Measurements from ENCODE around the gene DISC1.

Gene DISC1

GRCh38 chr1:231606712-231607111 is 19.9 kb upstream of the DISC1 start:
- no peak overlapping the region for H3K27ac ChIP-seq
- TF ChIP-seq ZFX (IDR thresholded peaks at IDR 0.05) = no peak
- TF ChIP-seq CTCF (conservative IDR thresholded peaks at IDR 0.05) = no peak

- no peak for TF ChIP-seq ZFX (IDR thresholded peaks at IDR 0.05)
- no peak for TF ChIP-seq CTCF (conservative IDR thresholded peaks at IDR 0.05)
- no peak overlapping the region for H3K27ac ChIP-seq
These were observed 16.2 kb upstream of the DISC1 start for GRCh38 chr1:231610388-231610787.

GRCh38 chr1:231611111-231611510 is 15.5 kb upstream of the DISC1 start:
- no peak overlapping the region for H3K27ac ChIP-seq
- TF ChIP-seq CTCF (conservative IDR thresholded peaks at IDR 0.05) = no peak
- no peak for TF ChIP-seq ZFX (IDR thresholded peaks at IDR 0.05)

- no peak overlapping the region for H3K27ac ChIP-seq
- TF ChIP-seq ZFX (IDR thresholded peaks at IDR 0.05) (no peak), CTCF (conservative IDR thresholded peaks at IDR 0.05) (no peak)
These were observed 14.7 kb upstream of the DISC1 start for GRCh38 chr1:231611851-231612250.

GRCh38 chr1:231612393-231613089 is 14.0 kb upstream of the DISC1 start:
- no peak for TF ChIP-seq CTCF (conservative IDR thresholded peaks at IDR 0.05)
- H3K27ac ChIP-seq = no peak overlapping the region

- TF ChIP-seq CTCF (conservative IDR thresholded peaks at IDR 0.05) (no peak), ZFX (IDR thresholded peaks at IDR 0.05) (no peak)
- H3K27ac ChIP-seq = no peak overlapping the region
These were observed 12.9 kb upstream of the DISC1 start for GRCh38 chr1:231613419-231614349.

- no peak overlapping the region for H3K27ac ChIP-seq
- no peak for TF ChIP-seq CTCF (conservative IDR thresholded peaks at IDR 0.05)
- TF ChIP-seq ZFX (IDR thresholded peaks at IDR 0.05) = no peak
These were observed 9.9 kb upstream of the DISC1 start for GRCh38 chr1:231616667-231617066.
